ENCODE results near the gene DNM3. TPM values are rescaled to one million over a fixed set of nuclear protein-coding genes. Genes with fewer than 3 reads are reported as not detected.

DNM3 gene
- total RNA-seq, 1 donor from 2014 or later, result 7.1 TPM

Small RNA genes within 50 kb of the gene (small RNA-seq; reads per million reads assigned to genes)
- gene MIR199A2 (ENCODE audit: low replicate concordance) (7.5 reads per million, percentile 93 among the genes with 10 or more reads in this experiment), gene RNU6-157P (ENCODE audit: low replicate concordance) (not detected)

Other genes starting within 250 kb of the DNM3 start
- not detected for gene MYOCOS, start 219.3 kb upstream of the DNM3 start, total RNA-seq
- gene MYOC, start 188.8 kb upstream of the DNM3 start, total RNA-seq, result 0.92 TPM
- gene VAMP4, start 99.4 kb upstream of the DNM3 start, total RNA-seq, result 10.9 TPM
- 17.5 TPM for gene METTL13, start 59.8 kb upstream of the DNM3 start, total RNA-seq

All from tongue (tissue), 2 donors.